Skeletal muscle cell (primary cell): Measurements from ENCODE around the gene ZNF576.
"Not testable (repeated sequence)": the region's sequence is repeated elsewhere in the genome, so short reads cannot be mapped to it uniquely, and the experiment has no call there.

ENCODE experiments used
- DNase-seq: peaks from one replicate; pipeline ENCODE4 v3.0.0-alpha.2; 2010; ENCODE audit warnings: low read depth
- H3K4me3 ChIP-seq: 2 replicates; pipeline ENCODE4 v1.5.1; 2011; ENCODE audit warnings: low read depth, mild to moderate bottlenecking, control low read depth, low read length, moderate library complexity

The ZNF576 gene

DNA sequence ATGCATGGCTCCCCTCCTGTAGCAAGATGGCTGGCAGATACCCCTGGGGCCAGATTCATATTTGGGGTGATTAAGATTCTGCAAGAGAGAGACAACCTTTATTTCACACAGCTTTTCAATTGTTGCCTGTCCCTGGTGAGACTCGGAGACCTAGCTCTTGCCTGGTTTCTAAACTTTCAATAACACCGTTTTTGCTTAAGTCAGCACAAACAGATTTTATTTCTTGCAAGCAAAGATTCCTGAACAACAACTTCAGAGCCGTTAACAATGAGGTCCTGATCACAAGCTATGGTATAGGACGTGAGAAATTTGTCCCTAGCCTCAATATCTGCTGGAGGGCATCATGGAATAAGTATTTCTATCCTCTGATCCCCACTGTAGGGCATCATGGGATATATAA is 46.1 kb downstream of the ZNF576 start:
- no peak overlapping the region for H3K4me3 ChIP-seq
- no peak for DNase-seq

DNA sequence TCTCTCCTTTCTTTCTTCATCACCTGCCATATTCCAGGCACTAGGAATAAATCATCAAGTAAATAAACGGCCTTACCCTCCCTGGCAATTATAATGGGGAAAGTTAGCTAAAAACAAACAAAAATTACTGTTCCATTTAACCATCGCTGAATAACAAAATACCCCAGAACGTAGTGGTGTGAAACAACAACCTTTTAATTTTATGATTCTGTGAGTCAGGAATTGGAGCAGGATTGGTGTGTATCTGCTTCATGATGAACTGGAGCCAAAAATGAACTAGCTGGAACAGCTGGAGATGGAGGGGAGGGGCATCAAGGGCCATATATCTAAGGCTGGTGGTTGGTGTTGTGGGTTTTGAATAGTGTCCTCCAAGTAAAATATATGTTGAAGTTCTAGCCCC is 46.9 kb downstream of the ZNF576 start:
- no peak for DNase-seq
- H3K4me3 ChIP-seq, result no peak overlapping the region

DNA sequence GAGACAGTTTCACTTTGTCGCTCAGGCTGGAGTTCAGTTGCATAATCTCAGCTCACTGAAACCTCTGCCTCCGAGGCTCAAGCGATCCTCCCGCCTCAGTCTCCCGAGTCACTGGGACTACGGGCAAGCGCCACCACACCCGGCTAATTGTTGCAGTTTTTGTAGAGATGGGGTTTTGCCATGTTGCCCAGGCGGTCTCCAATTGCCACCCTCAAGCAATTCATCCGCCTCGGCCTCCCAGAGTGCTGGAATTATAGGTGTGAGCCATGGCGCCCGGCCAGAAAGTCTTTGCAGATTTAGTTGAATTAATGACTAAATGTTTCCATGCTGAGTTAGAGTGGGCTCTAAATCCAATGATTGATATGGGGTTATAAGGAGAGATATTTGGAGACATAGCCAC is 47.8 kb downstream of the ZNF576 start:
- no peak for DNase-seq
- H3K4me3 ChIP-seq, result no peak overlapping the region

DNA sequence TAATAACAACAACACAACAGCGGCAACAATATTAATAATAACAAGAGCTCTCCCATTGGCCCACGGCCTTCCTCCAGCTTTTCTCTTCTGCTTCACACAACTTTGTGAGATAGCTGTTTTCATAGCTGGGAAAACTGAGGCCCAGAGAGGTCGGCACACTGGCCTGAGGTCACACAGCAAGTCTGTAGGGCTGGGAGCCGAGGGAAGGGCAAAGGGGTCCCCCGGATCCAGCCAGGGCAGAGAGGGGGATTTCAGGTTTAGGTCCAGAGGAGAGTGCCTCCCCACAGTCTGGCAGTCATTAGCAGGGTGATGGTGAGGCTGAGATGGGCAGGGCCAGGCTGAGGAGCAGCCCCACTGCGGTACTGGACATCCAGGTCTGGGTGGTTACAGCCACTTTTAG is 52.2 kb downstream of the ZNF576 start:
- H3K4me3 ChIP-seq, result no peak overlapping the region
- no peak for DNase-seq

DNA sequence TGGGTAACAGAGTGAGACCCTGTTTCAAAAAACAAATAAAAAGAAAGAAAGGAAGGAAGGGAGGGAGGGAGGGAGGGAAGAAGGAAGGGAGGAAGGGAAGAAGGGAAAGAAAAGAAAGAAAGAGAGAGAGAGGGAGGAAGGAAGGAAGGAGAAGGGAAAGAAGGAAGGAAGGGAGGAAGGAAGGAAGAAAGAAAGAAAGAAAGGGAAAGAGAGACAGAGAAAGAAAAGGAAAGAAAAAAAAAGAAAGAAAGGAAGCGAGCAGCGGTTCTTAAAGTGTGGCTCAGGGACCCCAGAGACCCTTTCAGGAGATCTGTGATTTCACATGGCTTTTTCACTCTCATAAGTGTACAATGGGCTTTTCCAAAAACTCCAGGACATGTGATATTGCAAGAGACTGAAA is 53.1 kb downstream of the ZNF576 start:
- H3K4me3 ChIP-seq, result no peak overlapping the region
- DNase-seq, result no peak

DNA sequence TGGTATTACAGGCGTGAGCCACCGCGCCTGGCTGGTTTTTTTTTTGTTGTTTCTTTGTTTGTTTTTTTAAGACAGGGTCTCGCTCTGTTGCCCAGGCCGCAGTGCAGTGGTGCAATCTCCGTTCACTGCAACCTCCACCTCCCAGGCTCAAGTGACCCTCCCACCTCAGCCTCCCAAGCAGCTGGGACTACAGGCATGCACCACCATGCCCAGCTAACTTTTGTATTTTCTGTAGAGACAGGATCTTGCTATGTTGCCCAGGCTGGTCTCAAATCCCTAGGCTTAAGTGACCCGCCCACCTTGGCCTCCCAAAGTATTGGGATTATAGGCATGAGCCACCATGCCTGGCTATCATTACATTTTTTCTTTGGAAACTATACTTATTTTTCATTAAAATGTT is 53.9 kb downstream of the ZNF576 start:
- DNase-seq, result not testable (repeated sequence)

More for the DNA sequence above, 53.9 kb downstream of the ZNF576 start:
- H3K4me3 ChIP-seq, result not testable (repeated sequence)
